PC-3 (cell line): ENCODE measurements around the gene CRHR2.

Experiments
- CTCF ChIP-seq: fragments of 300-600 bp; sonication (generic); conservative IDR thresholded peaks from 2 replicates; pipeline ENCODE4 v1.5.1; 2017; ENCODE audit warnings: antibody characterized with exemption, low read depth, mild to moderate bottlenecking, low read length
- EZH2 ChIP-seq: fragments of 300-600 bp; sonication (generic); IDR thresholded peaks from one replicate; pipeline ENCODE4 v1.6.1; 2017; ENCODE audit warnings: antibody characterized with exemption, mild to moderate bottlenecking, low read length; ENCODE audit not compliant: unreplicated experiment

GRCh38 chr7:30722187-30722586 lies 39.9 kb upstream of the CRHR2 start:
- no peak for TF ChIP-seq CTCF
- TF ChIP-seq EZH2: no peak
